Measurements from ENCODE around the gene HELZ2. TPM values are rescaled to one million over a fixed set of nuclear protein-coding genes. Genes with fewer than 3 reads are reported as not detected.

The HELZ2 gene
- polyA plus RNA-seq, 1 donor from 2014 or later = 7.9 TPM

DNA sequence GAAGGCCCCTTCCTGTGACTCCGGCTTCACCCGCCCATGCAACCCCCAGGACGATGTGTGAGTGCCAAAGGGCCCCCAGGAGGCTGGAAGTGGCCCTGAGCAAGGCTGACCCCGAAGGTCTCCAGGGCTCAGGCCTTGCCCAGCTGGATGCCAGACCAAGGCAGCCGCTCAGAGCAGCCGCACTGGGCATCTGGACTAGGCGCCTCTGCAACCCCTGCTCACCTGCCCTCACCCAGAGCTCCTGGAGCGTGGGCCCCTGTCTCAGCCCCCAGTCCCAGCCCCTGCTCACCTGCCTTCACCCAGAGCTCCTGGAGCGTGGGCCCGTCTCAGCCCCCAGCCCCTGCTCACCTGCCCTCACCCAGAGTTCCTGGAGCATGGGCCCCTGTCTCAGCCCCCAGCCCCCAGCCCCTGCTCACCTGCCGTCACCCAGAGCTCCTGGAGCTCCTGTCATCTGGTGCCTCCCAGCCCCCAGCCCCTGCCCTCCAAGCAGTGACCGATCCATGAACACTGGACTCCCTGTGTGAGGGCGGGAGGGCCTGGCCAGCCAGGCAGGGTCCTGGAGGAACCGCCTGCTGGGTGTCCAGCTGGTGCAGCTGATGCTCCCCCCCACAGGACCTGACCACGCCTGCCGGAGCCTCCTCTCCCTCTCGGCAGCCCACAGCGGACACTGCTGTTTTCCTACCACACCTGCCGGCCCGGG, 27.6 kb downstream of the HELZ2 start:
- Mint-ChIP-seq H3K4me3 (peak overlapping the region in 1 of 4 donors; percentile 79), H3K4me1 (peaks cover 19 to 31% (median 21%) of the 10 kb centered on the region in 3 donors), H3K27ac (peak overlapping the region in 2 of 3 donors; percentile 23 to 92), H3K27me3 (peaks cover 12% of the 10 kb centered on the region), H3K9me3 (no peaks in the 10 kb centered on the region), H3K36me3 (peaks cover 4% of the 10 kb centered on the region)

GRCh38 chr20:63545814-63546213, 28.2 kb downstream of the HELZ2 start:
- Mint-ChIP-seq H3K4me1 (peaks cover 14 to 28% (median 21%) of the 10 kb centered on the region in 3 donors), H3K27ac (peak overlapping the region in 2 of 3 donors; percentile 90 to 92), H3K9me3 (no peaks in the 10 kb centered on the region), H3K4me3 (peak overlapping the region in 2 of 4 donors; percentile 69 to 79), H3K36me3 (peaks cover 4% of the 10 kb centered on the region), H3K27me3 (peaks cover 12% of the 10 kb centered on the region)

GRCh38 chr20:63544958-63545516, 29.0 kb downstream of the HELZ2 start:
- H3K36me3 Mint-ChIP-seq = peaks cover 3% of the 10 kb centered on the region
- peaks cover 14 to 28% (median 21%) of the 10 kb centered on the region in 3 donors for H3K4me1 Mint-ChIP-seq
- peak overlapping the region in 2 of 3 donors; percentile 90 to 92 for H3K27ac Mint-ChIP-seq
- H3K9me3 Mint-ChIP-seq = no peaks in the 10 kb centered on the region
- peak overlapping the region in 3 of 4 donors; percentile 69 to 83 (median 79) for H3K4me3 Mint-ChIP-seq
- H3K27me3 Mint-ChIP-seq = peaks cover 12% of the 10 kb centered on the region

- Mint-ChIP-seq H3K4me1 (peaks cover 11 to 26% (median 21%) of the 10 kb centered on the region in 3 donors), H3K4me3 (peak overlapping the region in 1 of 4 donors; percentile 70), H3K27ac (peak overlapping the region in 2 of 3 donors; percentile 53 to 77), H3K9me3 (no peaks in the 10 kb centered on the region), H3K27me3 (peaks cover 10% of the 10 kb centered on the region), H3K36me3 (peaks cover 3% of the 10 kb centered on the region)
Observed at GRCh38 chr20:63544241-63544957, 29.6 kb downstream of the HELZ2 start.

GRCh38 chr20:63543733-63544132, 30.3 kb downstream of the HELZ2 start:
- Mint-ChIP-seq H3K36me3 (peaks cover 3% of the 10 kb centered on the region), H3K27me3 (peaks cover 9% of the 10 kb centered on the region), H3K4me1 (peaks cover 10 to 26% (median 21%) of the 10 kb centered on the region in 3 donors), H3K27ac (peak overlapping the region in 2 of 3 donors; percentile 53 to 77), H3K4me3 (peak overlapping the region in 2 of 4 donors; percentile 12 to 70), H3K9me3 (no peaks in the 10 kb centered on the region)

GRCh38 chr20:63543131-63543530, 30.9 kb downstream of the HELZ2 start:
- Mint-ChIP-seq H3K4me3 (peak overlapping the region; percentile 64 to 87 (median 76)), H3K36me3 (peaks cover 3% of the 10 kb centered on the region), H3K27ac (peak overlapping the region; percentile 77 to 90 (median 81)), H3K9me3 (no peaks in the 10 kb centered on the region), H3K4me1 (peaks cover 10 to 26% (median 21%) of the 10 kb centered on the region in 3 donors), H3K27me3 (peaks cover 7% of the 10 kb centered on the region)

GRCh38 chr20:63542696-63543095, 31.3 kb downstream of the HELZ2 start:
- Mint-ChIP-seq H3K27me3 (peaks cover 7% of the 10 kb centered on the region), H3K4me1 (peaks cover 10 to 26% (median 21%) of the 10 kb centered on the region in 3 donors), H3K36me3 (peaks cover 3% of the 10 kb centered on the region), H3K9me3 (no peaks in the 10 kb centered on the region), H3K27ac (peak overlapping the region; percentile 77 to 90 (median 81)), H3K4me3 (peak overlapping the region; percentile 64 to 87 (median 76))

- peak overlapping the region; percentile 77 to 94 (median 81) for H3K27ac Mint-ChIP-seq
- H3K36me3 Mint-ChIP-seq = peaks cover 3% of the 10 kb centered on the region
- H3K27me3 Mint-ChIP-seq = peaks cover 7% of the 10 kb centered on the region
- no peaks in the 10 kb centered on the region for H3K9me3 Mint-ChIP-seq
- H3K4me3 Mint-ChIP-seq = peak overlapping the region; percentile 64 to 87 (median 82)
- H3K4me1 Mint-ChIP-seq = peaks cover 10 to 26% (median 23%) of the 10 kb centered on the region in 3 donors
Observed at GRCh38 chr20:63542031-63542559, 31.9 kb downstream of the HELZ2 start.

DNA sequence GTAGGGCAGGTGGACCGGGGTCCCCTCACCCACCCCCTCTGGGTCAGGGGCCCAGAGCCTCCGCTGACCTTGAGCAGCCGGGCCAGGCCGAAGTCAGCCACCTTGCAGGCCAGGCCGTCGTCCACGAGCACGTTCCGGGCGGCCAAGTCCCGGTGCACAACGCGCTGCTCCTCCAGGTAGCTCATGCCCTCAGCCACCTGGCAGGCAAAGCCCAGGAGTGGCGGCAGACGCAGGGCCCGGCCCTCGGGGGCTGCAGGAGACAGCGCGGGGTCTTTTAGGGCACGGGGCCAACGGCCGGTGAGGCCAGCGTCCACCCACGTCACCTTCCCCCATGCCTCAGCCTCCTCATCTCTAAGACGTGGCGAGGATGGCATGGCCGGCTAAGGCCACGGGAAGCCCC, 32.7 kb downstream of the HELZ2 start:
- Mint-ChIP-seq H3K27me3 (peaks cover 4% of the 10 kb centered on the region), H3K9me3 (no peaks in the 10 kb centered on the region), H3K4me1 (peaks cover 10 to 25% (median 21%) of the 10 kb centered on the region in 3 donors), H3K4me3 (peak overlapping the region in 1 of 4 donors; percentile 85), H3K27ac (peak overlapping the region in 2 of 3 donors; percentile 77), H3K36me3 (peaks cover 3% of the 10 kb centered on the region)

DNA sequence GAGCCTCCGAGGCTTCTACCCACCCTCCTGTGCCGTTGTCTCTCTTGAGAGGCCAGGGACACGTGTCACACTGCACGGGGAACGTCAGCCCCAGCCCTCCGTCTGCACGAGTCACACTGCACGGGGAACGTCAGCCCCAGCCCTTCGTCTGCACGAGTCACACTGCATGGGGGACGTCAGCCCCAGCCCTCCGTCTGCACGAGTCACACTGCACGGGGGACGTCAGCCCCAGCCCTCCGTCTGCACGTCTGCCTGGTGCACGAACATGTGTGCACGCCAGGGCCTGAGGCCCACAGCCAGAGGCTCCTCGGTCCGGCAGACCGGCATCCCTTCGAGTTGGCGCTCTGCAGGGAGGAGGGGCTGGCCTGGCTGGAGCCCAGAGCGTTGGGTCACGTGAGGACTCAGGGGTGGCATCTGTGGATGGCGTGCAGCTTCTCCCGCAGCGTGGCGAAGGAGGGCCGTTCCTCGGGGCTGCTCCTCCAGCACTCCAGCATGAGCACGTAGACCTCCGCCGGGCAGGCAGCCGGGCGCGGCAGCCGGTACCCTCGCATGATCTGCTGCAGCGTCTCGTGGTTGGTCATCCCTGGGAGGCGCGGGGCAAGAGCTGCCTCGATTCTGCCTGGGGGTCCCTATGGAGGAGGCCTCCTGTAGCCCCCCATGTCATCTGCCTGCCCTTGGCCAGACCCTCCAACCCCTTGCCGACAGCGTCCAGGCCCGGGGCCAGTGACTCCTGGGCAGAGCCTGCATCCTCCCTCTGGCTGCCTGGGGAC, 33.4 kb downstream of the HELZ2 start:
- Mint-ChIP-seq H3K9me3 (no peaks in the 10 kb centered on the region), H3K4me1 (peaks cover 4 to 22% (median 19%) of the 10 kb centered on the region in 3 donors), H3K27ac (peak overlapping the region; percentile 53 to 77 (median 59)), H3K27me3 (peaks cover 4% of the 10 kb centered on the region), H3K4me3 (no peak overlapping the region), H3K36me3 (peaks cover 3% of the 10 kb centered on the region)

- no peaks in the 10 kb centered on the region for H3K9me3 Mint-ChIP-seq
- no peak overlapping the region for H3K4me3 Mint-ChIP-seq
- H3K36me3 Mint-ChIP-seq = peaks cover 4% of the 10 kb centered on the region
- peaks cover 0 to 16% (median 14%) of the 10 kb centered on the region in 3 donors for H3K4me1 Mint-ChIP-seq
- H3K27ac Mint-ChIP-seq = peak overlapping the region in 2 of 3 donors; percentile 35 to 53
- peaks cover 4% of the 10 kb centered on the region for H3K27me3 Mint-ChIP-seq
Observed at GRCh38 chr20:63539441-63540370, 34.3 kb downstream of the HELZ2 start.

DNA sequence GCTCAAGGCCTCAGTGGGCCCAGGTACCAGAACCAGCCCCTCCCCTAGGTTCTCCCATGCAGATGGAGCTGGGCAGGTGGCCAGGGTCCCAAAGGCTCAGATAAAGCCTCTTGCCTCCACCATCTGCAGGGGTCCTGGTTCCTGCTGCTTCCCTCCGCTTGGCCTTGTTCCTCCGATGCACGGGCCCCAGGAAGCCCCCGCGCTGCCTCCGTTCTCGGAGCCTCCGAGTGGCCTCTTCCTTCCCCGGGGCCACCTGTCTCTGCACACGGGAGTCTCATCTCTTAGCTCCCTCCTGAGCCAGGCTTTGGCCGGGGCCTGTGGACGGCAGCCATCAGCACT, 35.0 kb downstream of the HELZ2 start:
- peak overlapping the region in 2 of 3 donors; percentile 35 to 45 for H3K27ac Mint-ChIP-seq

More for the DNA sequence above, 35.0 kb downstream of the HELZ2 start:
- Mint-ChIP-seq H3K27me3 (peaks cover 4% of the 10 kb centered on the region), H3K4me1 (peaks cover 0 to 16% (median 11%) of the 10 kb centered on the region in 3 donors), H3K9me3 (no peaks in the 10 kb centered on the region), H3K36me3 (peaks cover 4% of the 10 kb centered on the region), H3K4me3 (no peak overlapping the region)

Measured in IgD-negative memory B cell (primary cell).